Measurements from ENCODE around the gene PDIA6.

DNA sequence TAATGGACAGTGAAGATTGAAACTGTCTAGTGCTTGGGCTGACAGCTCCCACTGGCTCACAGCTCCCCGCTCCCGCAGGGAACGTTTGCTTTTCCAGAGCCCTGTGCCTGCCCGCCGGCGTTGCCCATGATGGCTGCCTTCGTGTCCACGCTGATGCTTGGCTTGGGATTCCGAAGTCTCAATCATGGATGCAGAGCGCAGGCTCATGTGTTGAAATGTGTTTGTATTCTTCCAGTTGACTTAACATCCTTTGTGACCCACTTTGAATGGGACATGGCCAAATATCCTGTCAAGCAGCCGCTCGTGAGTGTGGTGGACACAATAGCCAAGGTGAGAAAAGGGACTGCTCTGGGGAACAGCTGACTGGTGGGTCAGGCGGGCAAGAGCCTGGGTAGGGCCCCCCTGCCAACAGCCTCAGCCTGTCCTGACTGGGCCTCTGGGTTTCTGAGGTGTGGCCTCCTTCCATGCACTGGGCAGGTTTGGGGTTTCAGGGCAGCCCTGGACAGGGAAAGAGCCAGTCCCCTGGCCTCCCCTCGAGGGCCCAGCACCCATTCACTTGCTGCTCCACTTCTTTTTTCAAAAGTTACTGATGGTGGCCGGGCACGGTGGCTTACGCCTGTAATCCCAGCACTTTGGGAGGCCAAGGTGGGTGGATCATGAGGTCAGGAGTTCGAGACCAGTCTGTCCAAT, 48.3 kb downstream of the PDIA6 start:
- TF ChIP-seq, protein P1, sequence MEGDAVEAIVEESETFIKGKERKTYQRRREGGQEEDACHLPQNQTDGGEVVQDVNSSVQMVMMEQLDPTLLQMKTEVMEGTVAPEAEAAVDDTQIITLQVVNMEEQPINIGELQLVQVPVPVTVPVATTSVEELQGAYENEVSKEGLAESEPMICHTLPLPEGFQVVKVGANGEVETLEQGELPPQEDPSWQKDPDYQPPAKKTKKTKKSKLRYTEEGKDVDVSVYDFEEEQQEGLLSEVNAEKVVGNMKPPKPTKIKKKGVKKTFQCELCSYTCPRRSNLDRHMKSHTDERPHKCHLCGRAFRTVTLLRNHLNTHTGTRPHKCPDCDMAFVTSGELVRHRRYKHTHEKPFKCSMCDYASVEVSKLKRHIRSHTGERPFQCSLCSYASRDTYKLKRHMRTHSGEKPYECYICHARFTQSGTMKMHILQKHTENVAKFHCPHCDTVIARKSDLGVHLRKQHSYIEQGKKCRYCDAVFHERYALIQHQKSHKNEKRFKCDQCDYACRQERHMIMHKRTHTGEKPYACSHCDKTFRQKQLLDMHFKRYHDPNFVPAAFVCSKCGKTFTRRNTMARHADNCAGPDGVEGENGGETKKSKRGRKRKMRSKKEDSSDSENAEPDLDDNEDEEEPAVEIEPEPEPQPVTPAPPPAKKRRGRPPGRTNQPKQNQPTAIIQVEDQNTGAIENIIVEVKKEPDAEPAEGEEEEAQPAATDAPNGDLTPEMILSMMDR (IDR thresholded peaks at IDR 0.05; ENCODE audit: extremely low read depth in 1 of 2, insufficient read depth in 1 of 2, low read depth in 1 of 2, low read length in 2 of 2) = no peak
- no peak for TF ChIP-seq POLR2AphosphoS5 (IDR thresholded peaks at IDR 0.05; ENCODE audit: insufficient read depth, low read depth, low read length)
- TF ChIP-seq, protein P2, sequence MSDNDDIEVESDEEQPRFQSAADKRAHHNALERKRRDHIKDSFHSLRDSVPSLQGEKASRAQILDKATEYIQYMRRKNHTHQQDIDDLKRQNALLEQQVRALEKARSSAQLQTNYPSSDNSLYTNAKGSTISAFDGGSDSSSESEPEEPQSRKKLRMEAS (IDR thresholded peaks at IDR 0.05; ENCODE audit: insufficient read depth, insufficient read length) = no peak

Data from endothelial cell of umbilical vein (primary cell).